Trophoblast cell (in vitro differentiated cells and primary cell): ENCODE data around the gene HNRNPU.

Source experiments
- DNase-seq, 2 donors: peaks; one replicate each; pipeline ENCODE4 v3.0.0-alpha.2; 2016
- H2AFZ ChIP-seq: 2 replicates; pipeline ENCODE4 v1.6.1; 2013; ENCODE audit warnings: low read length, moderate library complexity, mild to moderate bottlenecking; ENCODE audit not compliant: insufficient read depth, poor library complexity
- H2AK5ac ChIP-seq: 2 replicates; pipeline ENCODE4 v1.6.1; 2013; ENCODE audit warnings: mild to moderate bottlenecking, low read length
- H2BK120ac ChIP-seq: 2 replicates; pipeline ENCODE4 v1.6.1; 2013; ENCODE audit warnings: low read length, mild to moderate bottlenecking, moderate library complexity; ENCODE audit not compliant: insufficient read depth, poor library complexity
- H2BK12ac ChIP-seq: 2 replicates; pipeline ENCODE4 v1.6.1; 2013; ENCODE audit warnings: mild to moderate bottlenecking, low read length, moderate library complexity
- H2BK5ac ChIP-seq: 2 replicates; pipeline ENCODE4 v1.6.1; 2013; ENCODE audit warnings: low read length, low read depth, moderate library complexity, mild to moderate bottlenecking; ENCODE audit not compliant: poor library complexity
- H3K14ac ChIP-seq: 2 replicates; pipeline ENCODE4 v1.6.1; 2013; ENCODE audit warnings: mild to moderate bottlenecking, low read length
- H3K18ac ChIP-seq: 2 replicates; pipeline ENCODE4 v1.6.1; 2013; ENCODE audit warnings: mild to moderate bottlenecking, low read length
- H3K23ac ChIP-seq: 2 replicates; pipeline ENCODE4 v1.6.1; 2013; ENCODE audit warnings: low read length
- H3K27ac ChIP-seq: 2 replicates; pipeline ENCODE4 v1.5.1; 2013; ENCODE audit warnings: low read depth, mild to moderate bottlenecking, inconsistent platforms, low read length, moderate library complexity
- H3K27me3 ChIP-seq: 2 replicates; pipeline ENCODE4 v1.6.1; 2013; ENCODE audit warnings: inconsistent platforms, mild to moderate bottlenecking, low read length, moderate library complexity; ENCODE audit not compliant: insufficient read depth
- H3K36me3 ChIP-seq, 2 experiments: 1 replicate in 1 of 2; 2 replicates in 1 of 2; pipeline ENCODE4 v1.6.1; 2013; ENCODE audit warnings: low read length in 2 of 2, mild to moderate bottlenecking in 2 of 2, moderate library complexity in 1 of 2; ENCODE audit not compliant: insufficient read depth in 2 of 2, control insufficient read depth in 1 of 2
- H3K4ac ChIP-seq: 2 replicates; pipeline ENCODE4 v1.6.1; 2013; ENCODE audit warnings: low read depth, mild to moderate bottlenecking, low read length, moderate library complexity
- H3K4me1 ChIP-seq, 2 experiments: 1 replicate in 1 of 2; 2 replicates in 1 of 2; pipeline ENCODE4 v1.6.1; 2013; ENCODE audit warnings: low read length in 2 of 2, mild to moderate bottlenecking in 2 of 2, moderate library complexity in 1 of 2; ENCODE audit not compliant: insufficient read depth in 2 of 2, control insufficient read depth in 1 of 2
- H3K4me2 ChIP-seq: 2 replicates; pipeline ENCODE4 v1.6.1; 2013; ENCODE audit warnings: inconsistent platforms, mild to moderate bottlenecking, low read length, moderate library complexity
- H3K4me3 ChIP-seq: 2 replicates; pipeline ENCODE4 v1.5.1; 2013; ENCODE audit warnings: mild to moderate bottlenecking, low read depth, low read length, inconsistent platforms
- H3K79me1 ChIP-seq: one replicate; pipeline ENCODE4 v1.6.1; 2013; ENCODE audit warnings: low read length
- H3K79me2 ChIP-seq: 2 replicates; pipeline ENCODE4 v1.6.1; 2013; ENCODE audit warnings: low read length, mild to moderate bottlenecking; ENCODE audit not compliant: control insufficient read depth, insufficient read depth, poor library complexity
- H3K9ac ChIP-seq: 2 replicates; pipeline ENCODE4 v1.6.1; 2013; ENCODE audit warnings: mild to moderate bottlenecking, low read length
- H3K9me3 ChIP-seq: 2 replicates; pipeline ENCODE4 v1.6.1; 2013; ENCODE audit warnings: low read depth, mild to moderate bottlenecking, control low read depth, inconsistent platforms, low read length; ENCODE audit not compliant: insufficient read depth
- H4K12ac ChIP-seq: 2 replicates; pipeline ENCODE4 v1.6.1; 2013; ENCODE audit warnings: low read depth, mild to moderate bottlenecking, low read length, moderate library complexity
- H4K8ac ChIP-seq: 2 replicates; pipeline ENCODE4 v1.6.1; 2013; ENCODE audit warnings: low read depth, mild to moderate bottlenecking, low read length, moderate library complexity
- H4K91ac ChIP-seq: one replicate; pipeline ENCODE4 v1.6.1; 2013; ENCODE audit warnings: low read depth, mild to moderate bottlenecking, low read length, moderate library complexity
- WGBS: extraction: QIAGEN DNeasy Blood & Tissue Kit; methylation state at CpG from one replicate; pipeline ENCODE4 v1.1.7; 2013; ENCODE audit warnings: missing lambda C conversion rate; ENCODE audit not compliant: insufficient read length, insufficient coverage; ENCODE audit errors: extremely low coverage; 5-methylcytosine and 5-hydroxymethylcytosine counted together

The HNRNPU gene

GRCh38 chr1:244869950-244870349, 5.6 kb upstream of the HNRNPU start:
- Histone ChIP-seq H4K8ac (no peak overlapping the region), H3K36me3 (no peaks in the 10 kb centered on the region)
- no CpG with 5 or more reads among the region's 4 CpGs for WGBS

GRCh38 chr1:244869364-244869827, 5.1 kb upstream of the HNRNPU start:
- Histone ChIP-seq H3K9me3 (no peaks in the 10 kb centered on the region), H3K4me1 (peaks cover 0 to 4% of the 10 kb centered on the region in 2 experiments), H3K4me3 (no peak overlapping the region), H3K9ac (no peak overlapping the region), H4K91ac (no peak overlapping the region), H3K79me1 (peaks cover 5% of the 10 kb centered on the region), H3K23ac (no peak overlapping the region), H2BK5ac (no peak overlapping the region), H3K4ac (no peak overlapping the region), H3K27me3 (no peaks in the 10 kb centered on the region), H2BK120ac (no peak overlapping the region), H2AK5ac (no peak overlapping the region), H3K79me2 (no peaks in the 10 kb centered on the region), H2AFZ (no peak overlapping the region), H3K18ac (no peak overlapping the region), H3K4me2 (no peak overlapping the region), H3K36me3 (no peaks in the 10 kb centered on the region), H4K12ac (no peak overlapping the region), H3K27ac (no peak overlapping the region), H4K8ac (no peak overlapping the region), H3K14ac (no peak overlapping the region), H2BK12ac (no peak overlapping the region)
- WGBS = no CpG with 5 or more reads among the region's 12 CpGs
- peak in 1 of 2 donors; percentile 66 for DNase-seq

More at GRCh38 chr1:244869950-244870349, 5.6 kb upstream of the HNRNPU start:
- no peak for DNase-seq
- Histone ChIP-seq H3K9ac (no peak overlapping the region), H3K4me3 (no peak overlapping the region), H3K27ac (no peak overlapping the region), H3K14ac (no peak overlapping the region), H4K12ac (no peak overlapping the region), H2BK5ac (no peak overlapping the region), H2AK5ac (no peak overlapping the region), H3K9me3 (no peaks in the 10 kb centered on the region), H4K91ac (no peak overlapping the region), H3K4me1 (peaks cover 0 to 3% of the 10 kb centered on the region in 2 experiments), H3K23ac (no peak overlapping the region), H2BK12ac (no peak overlapping the region), H2AFZ (no peak overlapping the region), H3K4me2 (no peak overlapping the region), H2BK120ac (no peak overlapping the region), H3K27me3 (no peaks in the 10 kb centered on the region), H3K79me2 (no peaks in the 10 kb centered on the region), H3K18ac (no peak overlapping the region), H3K79me1 (peaks cover 2% of the 10 kb centered on the region), H3K4ac (no peak overlapping the region)

- Histone ChIP-seq H3K79me1 (peaks cover 10% of the 10 kb centered on the region), H3K4me2 (no peak overlapping the region), H3K36me3 (no peaks in the 10 kb centered on the region), H3K4me3 (no peak overlapping the region), H2BK120ac (no peak overlapping the region), H4K8ac (no peak overlapping the region), H3K79me2 (peaks cover 5% of the 10 kb centered on the region), H3K14ac (no peak overlapping the region), H3K27ac (no peak overlapping the region), H3K27me3 (no peaks in the 10 kb centered on the region), H3K23ac (no peak overlapping the region), H4K91ac (no peak overlapping the region), H2AFZ (no peak overlapping the region), H3K4me1 (peaks cover 0 to 4% of the 10 kb centered on the region in 2 experiments), H2BK12ac (no peak overlapping the region), H3K4ac (no peak overlapping the region), H2AK5ac (no peak overlapping the region), H3K9ac (no peak overlapping the region), H3K18ac (no peak overlapping the region), H3K9me3 (no peaks in the 10 kb centered on the region), H4K12ac (no peak overlapping the region), H2BK5ac (no peak overlapping the region)
- peak; percentile 46 to 48 for DNase-seq
- WGBS = no CpG with 5 or more reads among the region's 23 CpGs
Measured at GRCh38 chr1:244868484-244869363, 4.4 kb upstream of the HNRNPU start.

- Histone ChIP-seq H2BK5ac (no peak overlapping the region), H3K79me1 (peaks cover 20% of the 10 kb centered on the region), H3K9ac (no peak overlapping the region), H3K18ac (no peak overlapping the region), H3K4me1 (peaks cover 0 to 4% of the 10 kb centered on the region in 2 experiments), H3K36me3 (peaks cover 2% of the 10 kb centered on the region in 2 experiments), H3K27ac (no peak overlapping the region), H4K91ac (no peak overlapping the region), H2BK120ac (no peak overlapping the region), H2AFZ (no peak overlapping the region), H3K4me2 (no peak overlapping the region), H3K4me3 (no peak overlapping the region), H4K8ac (no peak overlapping the region), H4K12ac (no peak overlapping the region), H3K4ac (no peak overlapping the region), H3K14ac (no peak overlapping the region), H3K27me3 (peaks cover 2% of the 10 kb centered on the region), H2BK12ac (no peak overlapping the region), H3K23ac (no peak overlapping the region), H3K79me2 (peaks cover 20% of the 10 kb centered on the region), H2AK5ac (no peak overlapping the region), H3K9me3 (peaks cover 2% of the 10 kb centered on the region)
- DNase-seq = no peak
- no CpG with 5 or more reads among the region's 1 CpG for WGBS
Measured at GRCh38 chr1:244866355-244866754, 2.0 kb upstream of the HNRNPU start.
